Measurements from ENCODE around the gene CDH13.

Gene CDH13

GRCh38 chr16:82995286-82995923, 368.6 kb downstream of the CDH13 start:
- DNase-seq (ENCODE audit: low read depth in 2 of 2) = no peak

GRCh38 chr16:82995924-82996441, 369.2 kb downstream of the CDH13 start:
- DNase-seq (ENCODE audit: low read depth in 2 of 2) = no peak

GRCh38 chr16:82996814-82997213, 370.0 kb downstream of the CDH13 start:
- no peak for DNase-seq (ENCODE audit: low read depth in 2 of 2)

GRCh38 chr16:82999711-83000110, 372.9 kb downstream of the CDH13 start:
- DNase-seq (ENCODE audit: low read depth in 2 of 2) = no peak

- DNase-seq (ENCODE audit: low read depth in 2 of 2) = no peak
Measured at GRCh38 chr16:83002351-83003334, 375.9 kb downstream of the CDH13 start.

GRCh38 chr16:83004868-83005652, 378.3 kb downstream of the CDH13 start:
- no peak for DNase-seq (ENCODE audit: low read depth in 2 of 2)

GRCh38 chr16:83005653-83006160, 378.9 kb downstream of the CDH13 start:
- no peak for DNase-seq (ENCODE audit: low read depth in 2 of 2)

- no peak for DNase-seq (ENCODE audit: low read depth in 2 of 2)
Measured at GRCh38 chr16:83010776-83011720, 384.3 kb downstream of the CDH13 start.

- DNase-seq (ENCODE audit: low read depth in 2 of 2) = no peak
Measured at GRCh38 chr16:83011939-83012338, 385.2 kb downstream of the CDH13 start.

- no peak for DNase-seq (ENCODE audit: low read depth in 2 of 2)
Measured at GRCh38 chr16:83013071-83013470, 386.3 kb downstream of the CDH13 start.

GRCh38 chr16:83019963-83020362, 393.2 kb downstream of the CDH13 start:
- DNase-seq (ENCODE audit: low read depth in 2 of 2) = no peak

GRCh38 chr16:83021045-83021444, 394.3 kb downstream of the CDH13 start:
- DNase-seq (ENCODE audit: low read depth in 2 of 2) = no peak

- no peak for DNase-seq (ENCODE audit: low read depth in 2 of 2)
Measured at GRCh38 chr16:83021746-83022145, 395.0 kb downstream of the CDH13 start.

GRCh38 chr16:83023011-83023410, 396.2 kb downstream of the CDH13 start:
- no peak for DNase-seq (ENCODE audit: low read depth in 2 of 2)

- no peak for DNase-seq (ENCODE audit: low read depth in 2 of 2)
Measured at GRCh38 chr16:83023640-83024039, 396.9 kb downstream of the CDH13 start.

GRCh38 chr16:83027973-83028372, 401.2 kb downstream of the CDH13 start:
- no peak for DNase-seq (ENCODE audit: low read depth in 2 of 2)

GRCh38 chr16:83029467-83029866, 402.7 kb downstream of the CDH13 start:
- DNase-seq (ENCODE audit: low read depth in 2 of 2) = no peak

- DNase-seq (ENCODE audit: low read depth in 2 of 2) = no peak
Measured at GRCh38 chr16:83031524-83031923, 404.8 kb downstream of the CDH13 start.

GRCh38 chr16:83037102-83037501, 410.3 kb downstream of the CDH13 start:
- no peak for DNase-seq (ENCODE audit: low read depth in 2 of 2)

- no peak for DNase-seq (ENCODE audit: low read depth in 2 of 2)
Measured at GRCh38 chr16:83037884-83038283, 411.1 kb downstream of the CDH13 start.

GRCh38 chr16:83040174-83040573, 413.4 kb downstream of the CDH13 start:
- DNase-seq (ENCODE audit: low read depth in 2 of 2) = no peak

All from stimulated activated CD4-positive, alpha-beta T cell treated with anti-CD3 and anti-CD28 coated beads, Interleukin-15, amount 100 ng/mL, for 48 hours (primary cell).